HG03045 (cell line): Measurements from ENCODE around the gene BLOC1S1.

Source experiments
- ATAC-seq: cut with Tn5 transposase; IDR thresholded peaks from one replicate; pipeline ENCODE4 v1.9.1; 2021; ENCODE audit warnings: mild to moderate bottlenecking, moderate library complexity; ENCODE audit not compliant: unreplicated experiment

The BLOC1S1 gene

GRCh38 chr12:55694188-55694515, 21.7 kb upstream of the BLOC1S1 start:
- ATAC-seq: no peak

GRCh38 chr12:55694651-55695050, 21.2 kb upstream of the BLOC1S1 start:
- ATAC-seq: no peak

DNA sequence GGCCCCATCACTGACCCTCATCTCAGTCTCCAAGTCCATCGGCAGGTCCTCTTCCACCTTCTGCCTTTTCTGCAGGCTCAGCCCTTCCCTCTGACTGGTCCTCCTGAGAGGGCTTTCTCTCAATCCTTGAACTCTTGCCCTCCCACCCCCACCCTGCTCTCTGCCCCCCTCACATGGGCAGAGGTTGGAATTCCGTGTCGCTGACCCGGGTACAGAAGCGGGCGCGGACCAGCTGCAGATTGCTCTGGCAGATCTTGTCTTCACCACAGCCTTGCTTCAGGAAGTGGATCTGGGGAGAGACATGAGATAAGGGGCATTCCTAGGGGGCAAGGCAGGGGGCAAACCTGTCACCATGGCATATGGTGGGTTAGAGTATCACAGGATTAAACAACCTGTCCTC, 20.5 kb upstream of the BLOC1S1 start:
- no peak for ATAC-seq

GRCh38 chr12:55696141-55696540, 19.7 kb upstream of the BLOC1S1 start:
- no peak for ATAC-seq

GRCh38 chr12:55696796-55697462, 18.9 kb upstream of the BLOC1S1 start:
- ATAC-seq: no peak

- no peak for ATAC-seq
These were observed 18.2 kb upstream of the BLOC1S1 start for GRCh38 chr12:55697686-55698085.

DNA sequence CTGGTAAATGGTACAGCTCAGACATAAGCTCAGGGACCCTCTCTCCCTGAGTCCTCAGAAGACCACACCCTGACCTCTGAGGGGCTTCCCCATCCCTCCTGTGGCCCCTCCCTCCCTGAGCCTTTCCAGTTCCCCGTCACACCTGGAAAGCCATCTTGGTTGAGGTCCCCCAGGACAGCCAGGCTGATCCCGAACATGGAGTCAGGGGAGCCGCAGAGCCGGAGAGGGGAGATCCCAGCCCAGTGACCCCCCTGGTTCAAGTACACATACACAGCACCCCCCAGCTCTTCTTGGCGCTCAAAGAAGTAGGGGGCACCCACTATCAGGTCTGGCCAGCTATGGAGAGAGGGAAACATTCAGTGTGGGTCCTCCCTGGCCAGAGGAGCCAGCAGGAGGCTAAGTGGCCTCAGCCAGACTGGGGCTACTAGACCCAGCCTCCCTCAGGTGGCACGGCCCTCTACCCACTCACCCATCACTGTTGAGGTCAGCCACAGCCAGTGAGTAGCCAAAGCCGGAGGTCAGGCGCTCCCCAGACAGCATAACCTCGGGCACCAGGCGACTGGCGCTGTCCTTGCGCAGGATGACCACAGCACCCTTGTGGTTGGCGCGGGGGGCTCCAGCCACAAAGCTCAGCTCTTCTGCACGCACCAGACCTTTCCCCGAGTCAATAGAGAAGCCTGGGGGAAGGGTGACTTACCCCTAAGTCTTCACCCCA, 17.4 kb upstream of the BLOC1S1 start:
- ATAC-seq: no peak

- ATAC-seq: no peak
These were observed 16.9 kb upstream of the BLOC1S1 start for GRCh38 chr12:55698965-55699364.

- no peak for ATAC-seq
These were observed 16.3 kb upstream of the BLOC1S1 start for GRCh38 chr12:55699471-55700055.

DNA sequence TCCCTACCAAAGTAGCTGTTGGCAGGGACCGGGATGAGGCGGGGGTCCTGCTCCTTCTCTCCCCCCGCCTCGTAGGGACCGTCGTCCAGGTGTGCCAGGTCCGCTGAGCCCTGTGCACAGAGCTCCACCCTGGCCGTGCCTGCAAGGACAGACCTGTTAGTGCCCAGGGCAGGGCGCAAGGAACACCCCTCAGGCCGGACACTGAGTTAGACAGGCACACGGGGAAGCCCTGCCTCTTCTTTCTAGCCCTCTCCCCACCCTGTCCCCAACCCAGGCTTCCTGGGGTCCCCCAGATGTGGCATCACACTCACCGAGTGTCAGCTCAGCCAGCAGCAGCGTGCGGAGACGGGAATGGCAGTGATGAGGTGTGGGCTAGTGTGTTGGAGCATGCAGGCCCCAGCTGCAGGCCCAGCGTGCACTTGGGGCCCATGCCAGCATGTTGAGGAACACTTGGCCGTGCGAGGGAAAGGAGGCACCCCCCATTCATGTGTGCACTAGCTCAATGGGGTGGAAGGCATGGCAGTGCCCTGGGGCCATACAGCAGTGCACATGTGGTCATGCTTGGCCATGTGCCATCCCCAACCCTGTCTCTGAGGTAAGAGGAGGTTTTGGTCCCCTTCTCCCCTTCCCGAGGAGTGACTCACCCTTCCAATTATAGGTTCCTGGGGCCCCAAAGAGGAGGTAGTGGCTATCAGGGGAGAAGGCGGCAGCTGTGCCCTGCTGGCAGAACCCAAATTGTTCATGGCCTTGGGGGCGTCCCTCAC, 15.4 kb upstream of the BLOC1S1 start:
- no peak for ATAC-seq

DNA sequence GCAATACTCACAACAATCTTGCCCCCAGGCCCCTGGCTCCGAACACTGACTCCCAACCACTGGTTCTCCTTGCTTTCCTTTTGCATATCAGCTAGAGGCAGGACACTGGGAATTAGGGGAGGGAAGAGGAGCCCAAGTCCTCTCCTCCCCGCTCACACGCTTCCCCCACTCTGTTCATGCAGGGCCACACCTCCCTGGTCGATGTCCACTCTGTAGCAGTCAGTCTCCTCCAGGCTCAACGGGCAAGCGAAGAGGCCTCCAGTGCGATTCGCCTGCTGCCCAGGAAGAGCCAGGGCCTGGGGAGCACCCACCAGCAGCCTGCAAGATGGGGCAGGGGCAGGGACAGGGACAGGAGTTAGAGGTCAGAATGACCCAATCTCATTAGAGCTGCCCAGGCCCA, 13.0 kb upstream of the BLOC1S1 start:
- no peak for ATAC-seq

DNA sequence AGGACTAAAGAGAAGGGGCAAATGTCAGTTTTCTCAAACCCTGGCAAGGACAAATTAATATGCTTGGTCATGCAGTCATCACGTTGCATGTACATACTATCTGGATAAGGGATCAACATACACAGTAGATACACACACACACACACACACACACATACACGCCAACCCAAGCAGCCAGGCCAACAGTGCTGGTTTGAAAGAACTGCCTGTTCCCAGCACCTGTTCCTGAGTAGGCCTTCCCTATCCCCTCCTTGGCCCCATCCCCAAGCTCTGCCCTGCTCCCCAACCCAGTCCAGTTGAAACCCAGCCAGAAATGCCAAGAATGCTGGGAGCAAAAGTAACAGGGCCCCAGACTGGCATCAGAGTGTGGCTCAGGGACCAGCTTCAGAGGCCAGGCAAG, 12.6 kb upstream of the BLOC1S1 start:
- no peak for ATAC-seq

DNA sequence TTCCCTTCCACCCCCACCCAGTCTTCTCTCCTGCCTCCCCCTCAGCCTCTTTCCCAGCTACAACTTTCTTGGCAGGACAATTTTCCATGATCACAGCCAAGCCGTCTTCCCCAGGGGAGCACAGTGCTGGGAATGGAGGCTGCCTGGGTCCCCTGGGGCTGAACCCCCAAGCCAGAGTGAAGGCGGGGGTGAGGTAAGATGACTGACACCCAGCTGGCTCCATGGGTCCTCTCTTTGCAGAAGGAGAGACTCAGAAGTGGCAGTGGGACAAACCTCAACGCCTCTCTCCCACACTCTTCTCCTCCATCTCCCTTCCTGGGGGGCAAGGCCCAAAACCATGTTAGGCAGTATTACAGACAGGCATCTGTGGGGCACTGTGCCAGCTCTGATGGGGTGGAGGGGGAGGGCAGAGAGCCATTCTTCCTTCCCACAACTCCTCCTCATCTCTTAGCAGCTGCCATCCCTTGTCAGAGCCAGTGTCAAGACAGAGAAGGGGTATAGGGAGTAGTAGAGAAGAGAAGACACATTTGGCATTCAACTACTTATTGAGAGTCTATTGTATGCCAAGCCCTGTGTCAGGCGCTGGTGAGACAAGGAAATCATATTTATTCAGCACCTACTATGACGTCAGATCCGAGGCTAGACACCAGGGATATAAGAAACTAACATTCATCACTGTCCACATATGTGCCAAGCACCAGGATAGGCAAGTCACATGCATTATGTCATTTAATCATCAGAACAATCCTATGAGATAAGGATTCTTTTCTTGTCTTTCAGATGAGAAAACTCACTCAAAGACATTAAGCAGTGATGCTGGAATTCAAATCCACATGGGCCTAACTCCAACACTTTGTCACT, 11.7 kb upstream of the BLOC1S1 start:
- no peak for ATAC-seq

DNA sequence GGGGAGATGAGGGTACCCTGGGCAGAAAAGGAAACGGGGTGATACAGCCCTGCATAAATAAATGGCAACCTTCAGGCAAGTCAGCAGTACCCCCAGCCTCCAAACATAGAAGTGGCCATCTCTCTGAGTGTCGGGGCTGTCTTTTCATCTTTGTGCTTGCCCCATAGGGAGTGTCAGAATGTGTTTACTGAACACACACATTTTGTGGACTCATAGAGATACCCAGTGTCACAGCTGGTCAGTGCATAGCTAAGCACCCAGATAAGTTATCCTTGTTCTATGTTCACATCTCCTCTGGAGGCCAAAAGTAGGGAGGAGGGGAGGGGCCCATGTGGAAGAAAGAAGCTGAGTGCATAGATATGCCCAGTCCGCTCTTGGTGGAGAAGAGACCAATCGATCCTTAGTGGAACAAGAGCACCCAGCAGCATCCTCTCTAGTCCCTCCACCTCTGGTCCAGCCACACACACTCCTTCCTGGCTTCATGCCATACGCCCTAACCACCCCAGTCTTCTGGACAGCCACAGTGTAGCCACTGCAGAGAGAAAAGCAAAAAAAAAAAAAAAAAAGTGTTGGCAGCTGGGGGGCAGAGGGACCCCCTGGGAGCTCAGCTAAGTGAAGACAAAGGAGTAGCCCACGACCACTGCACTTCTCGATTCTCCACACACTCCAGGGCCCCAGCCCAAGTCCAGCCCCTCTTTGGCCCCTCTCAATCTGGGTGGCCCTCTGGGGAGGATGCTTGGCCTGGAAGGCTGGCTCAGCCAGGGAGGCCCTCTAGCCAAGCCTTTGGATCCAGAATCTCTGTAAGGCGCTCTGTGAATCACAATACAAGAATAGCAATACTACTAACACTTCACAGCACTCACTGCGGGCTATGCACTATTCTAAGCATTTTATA, 10.8 kb upstream of the BLOC1S1 start:
- no peak for ATAC-seq

DNA sequence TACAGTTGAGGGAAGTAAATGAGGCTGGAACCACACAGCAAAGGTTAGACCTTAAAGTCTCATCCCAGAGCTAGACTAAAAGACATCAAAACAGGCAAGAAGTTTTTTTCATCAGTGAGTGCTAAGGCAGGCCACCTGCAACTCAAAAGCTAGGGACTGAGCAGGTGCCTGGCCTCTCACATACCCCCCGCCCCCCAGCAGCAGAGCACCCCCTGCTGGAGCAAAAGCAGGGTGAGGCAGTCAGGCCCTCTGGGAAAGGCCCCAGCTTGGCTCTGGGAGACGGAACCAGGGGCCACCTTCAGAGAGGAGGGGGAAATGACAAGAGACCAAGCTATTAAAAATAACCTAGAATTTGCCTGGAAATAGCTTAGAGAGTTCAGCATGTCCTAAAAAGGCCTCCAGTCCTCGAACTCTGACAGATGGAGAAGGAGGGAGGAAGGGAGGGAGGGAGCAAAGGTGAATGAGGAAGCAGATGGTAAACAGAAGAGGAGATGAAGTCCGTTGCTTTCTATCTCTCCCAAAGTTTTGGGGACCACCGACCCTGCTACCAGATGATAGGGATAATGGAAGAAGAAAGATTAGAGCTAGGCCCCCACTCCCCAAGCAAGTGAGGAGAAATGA, 10.0 kb upstream of the BLOC1S1 start:
- no peak for ATAC-seq

DNA sequence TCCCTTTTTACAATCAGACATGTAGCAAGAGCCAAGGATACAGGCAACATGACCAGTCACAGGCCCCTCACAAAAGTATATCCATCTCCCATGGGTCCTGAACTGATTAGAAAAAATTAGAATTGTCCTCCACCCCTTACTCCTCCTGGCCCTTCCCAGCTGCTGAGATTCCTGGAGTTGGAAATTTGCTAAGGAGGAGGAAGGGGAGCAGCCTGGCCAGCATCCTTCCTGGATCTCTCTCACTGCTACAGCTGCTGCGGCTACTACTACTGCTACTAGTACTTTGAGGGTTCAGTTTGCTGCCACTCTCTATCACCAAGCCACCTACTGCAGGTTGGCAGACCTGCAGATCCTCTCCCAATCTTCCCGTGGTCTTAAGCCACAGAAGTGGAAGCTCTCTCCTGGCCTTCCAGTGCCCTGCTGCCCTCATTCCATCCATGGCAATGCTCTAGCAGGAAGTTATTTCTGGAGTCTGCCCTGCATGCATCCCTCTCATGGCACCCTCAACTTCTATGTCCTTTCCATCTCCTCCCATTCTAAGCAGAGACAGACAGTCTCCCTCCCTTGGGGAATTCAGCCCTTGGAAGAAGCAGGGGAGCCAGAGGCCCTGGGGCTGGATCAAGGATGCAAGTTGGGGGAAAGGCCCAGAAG, 9.2 kb upstream of the BLOC1S1 start:
- no peak for ATAC-seq

GRCh38 chr12:55707219-55707671, 8.6 kb upstream of the BLOC1S1 start:
- no peak for ATAC-seq

- ATAC-seq: peak; percentile 75
These were observed 7.8 kb upstream of the BLOC1S1 start, which contains the start of gene ITGA7 for GRCh38 chr12:55707841-55708694. TSS of gene ITGA7 (minus strand) at chr12:55707904. CDS start at chr12:55707682, 222 bp downstream.
